GM12878 (cell line): ENCODE measurements around the gene INO80C. TPM values are rescaled to one million over a fixed set of nuclear protein-coding genes. Genes with fewer than 3 reads are reported as not detected.

ENCODE experiments used
- ATAC-seq: fragments of 200-7000 bp; cut with Tn5 transposase; 3 replicates; pipeline ENCODE4 v1.9.1; 2020; ENCODE audit warnings: mild to moderate bottlenecking, moderate library complexity
- BruUV-seq: library from RNA; stranded (reverse); fragments of 400-500 nt; replicated peaks from 2 replicates; lab custom pipeline; 2021; lab: Mats Ljungman, UMichigan
- CTCF ChIA-PET: fragments of 300-600 bp; sonication (Branson Sonifier 250); formaldehyde crosslinking; extraction: SDS; loops from one replicate; lab custom pipeline; 2021; ENCODE audit warnings: inconsistent platforms; lab: Yijun Ruan, JAX
- POLR2A ChIA-PET: fragments of 350-600 bp; formaldehyde crosslinking; extraction: SDS; loops from one replicate; lab custom pipeline; 2021; ENCODE audit warnings: inconsistent platforms; lab: Charles Lee
- RAD21 ChIA-PET: fragments of 300-600 bp; sonication (Branson Sonifier 250); formaldehyde crosslinking; loops from one replicate; lab custom pipeline; 2023; ENCODE audit warnings: antibody characterized with exemption; ENCODE audit not compliant: unreplicated experiment; lab: Charles Lee
- SMC1A ChIA-PET: fragments of 300-600 bp; sonication (Branson Sonifier 250); formaldehyde crosslinking; loops from one replicate; lab custom pipeline; 2023; ENCODE audit not compliant: unreplicated experiment, uncharacterized antibody; lab: Charles Lee
- DNase-seq: peaks from one replicate; pipeline ENCODE4 v3.0.0-alpha.2; 2011; ENCODE audit warnings: low read depth, low spot score
- FAIRE-seq: peaks from 3 replicates; lab custom pipeline; 2011; peaks lifted over from hg19 to GRCh38; lab: Jason Lieb, UNC
- H2AFZ ChIP-seq: 2 replicates; pipeline ENCODE4 v1.6.0; 2011; ENCODE audit warnings: low read depth, low read length, control low read depth; ENCODE audit not compliant: control insufficient read depth
- H3K27ac ChIP-seq: 2 replicates; pipeline ENCODE4 v1.5.1; 2011; ENCODE audit warnings: control low read depth; ENCODE audit not compliant: control insufficient read depth, insufficient read depth
- H3K27me3 ChIP-seq, 2 experiments: replicated peaks in 1 of 2; 2 replicates each; pipeline versions ENCODE4 v1.6.0 to v1.6.1; 2011; ENCODE audit warnings: low read length in 1 of 2; ENCODE audit not compliant: control insufficient read depth in 2 of 2, insufficient read depth in 2 of 2
- H3K36me3 ChIP-seq, 2 experiments: 2 replicates each; pipeline ENCODE4 v1.5.1; 2011; ENCODE audit warnings: low read length in 1 of 2; ENCODE audit not compliant: control insufficient read depth in 2 of 2, insufficient read depth in 2 of 2
- H3K4me1 ChIP-seq: 2 replicates; pipeline ENCODE4 v1.6.1; 2011; ENCODE audit warnings: mild to moderate bottlenecking, low read length, moderate library complexity, mixed read lengths; ENCODE audit not compliant: control insufficient read depth, insufficient read depth
- H3K4me2 ChIP-seq: 2 replicates; pipeline ENCODE4 v1.6.0; 2011; ENCODE audit warnings: control low read depth; ENCODE audit not compliant: control insufficient read depth, insufficient read depth
- H3K4me3 ChIP-seq: fragments of 200-600 bp; sonication (generic); 2 replicates; pipeline ENCODE4 v1.5.1; 2016
- H3K79me2 ChIP-seq: 2 replicates; pipeline ENCODE4 v1.6.0; 2011; ENCODE audit warnings: low read length; ENCODE audit not compliant: control insufficient read depth, insufficient read depth
- H3K9ac ChIP-seq: 2 replicates; pipeline ENCODE4 v1.8.0; 2011; ENCODE audit warnings: low read length, control low read depth, mixed read lengths; ENCODE audit not compliant: control insufficient read depth, insufficient read depth
- H3K9me3 ChIP-seq: replicated peaks from 3 replicates; pipeline ENCODE4 v1.5.1; 2011; ENCODE audit warnings: mild to moderate bottlenecking, low read length; ENCODE audit not compliant: control insufficient read depth, insufficient read depth
- H4K20me1 ChIP-seq: 2 replicates; pipeline ENCODE4 v1.6.0; 2011; ENCODE audit not compliant: control insufficient read depth, insufficient read depth
- CTCF ChIP-seq, 3 experiments: IDR thresholded peaks in 2 of 3; conservative IDR thresholded peaks in 1 of 3; 2 replicates each; pipeline ENCODE4 v1.5.1; 2011; ENCODE audit warnings: low read depth in 3 of 3, low read length in 3 of 3, mild to moderate bottlenecking in 3 of 3, control low read depth in 2 of 3, moderate library complexity in 2 of 3, inconsistent platforms in 1 of 3, mixed read lengths in 1 of 3; ENCODE audit not compliant: control insufficient read depth in 2 of 3, insufficient read depth in 1 of 3; ENCODE audit errors: extremely low read depth in 1 of 3
- MEF2A ChIP-seq: IDR thresholded peaks from 2 replicates; pipeline ENCODE4 v1.6.1; 2011; ENCODE audit warnings: low read depth, mild to moderate bottlenecking, low read length, moderate library complexity; ENCODE audit not compliant: insufficient read depth
- SMARCA5 ChIP-seq: fragments of 450-650 bp; IDR thresholded peaks from 2 replicates; pipeline ENCODE4 v1.6.1; 2017; ENCODE audit warnings: mild to moderate bottlenecking
- TAF1 ChIP-seq: IDR thresholded peaks from 2 replicates; pipeline ENCODE4 v1.6.1; 2011; ENCODE audit warnings: mild to moderate bottlenecking, low read depth, low read length, borderline replicate concordance
- WRNIP1 ChIP-seq: IDR thresholded peaks from 2 replicates; pipeline ENCODE4 v1.6.1; 2011; ENCODE audit warnings: low read depth, low read length, improper control_type of control experiment, borderline replicate concordance
- ZNF622 ChIP-seq: fragments of 450-650 bp; IDR thresholded peaks from 2 replicates; pipeline ENCODE4 v1.6.1; 2017; ENCODE audit warnings: mild to moderate bottlenecking, inconsistent platforms
- WGBS: methylation state at CpG from one replicate; pipeline ENCODE4 v1.1.6; 2016; ENCODE audit warnings: low lambda C conversion rate; ENCODE audit not compliant: insufficient replicate concordance, insufficient coverage; ENCODE audit errors: missing lambda C conversion rate; 5-methylcytosine and 5-hydroxymethylcytosine counted together
- in situ Hi-C: fragments of 300-500 bp; cut with MboI; formaldehyde crosslinking; loops from 9 replicates; pipeline ENCODE4 v1.14.3; 2018; ENCODE audit warnings: mixed read lengths
- intact Hi-C: fragments of 100-400 bp; cut with micrococcal nuclease; formaldehyde crosslinking; loops from one replicate; pipeline ENCODE4 v1.14.2; 2022; ENCODE audit not compliant: unreplicated experiment
- polyA plus RNA-seq, 11 experiments: library from polyadenylated mRNA; depleted of rRNA in 4 of 11; unstranded in 6 of 11; stranded (reverse) in 5 of 11; fragments of >200 nt; fragmentation: Nextera tagmentation in 4 of 11; fragmentation: Illumina TruSeq in 1 of 11; extraction: Ambion mirVana in 4 of 11; extraction: Trizol in 1 of 11; gene quantifications; 1 replicate in 1 of 11; 2 replicates in 10 of 11; pipeline versions ENCODE4 v1.2.1 to v1.2.3, GENCODE V29; 2011 to 2016; ENCODE audit warnings: inconsistent platforms in 2 of 11, missing spikeins in 2 of 11, low read depth in 1 of 11
- total RNA-seq, 4 experiments: library from RNA; depleted of rRNA in 3 of 4; stranded (reverse); fragments of >200 nt in 3 of 4; fragmentation: Illumina TruSeq in 1 of 4; extraction: Trizol in 1 of 4; gene quantifications; 2 replicates each; pipeline versions ENCODE4 v1.2.1 to v1.2.3, GENCODE V29; 2013 to 2021

The INO80C gene
- total and polyA plus RNA-seq, 10 of the 15 experiments (the other 5 are each of a cell fraction or from before 2014, with no cell fraction given): 9.9 to 43.2 (median 30.1) TPM

DNA sequence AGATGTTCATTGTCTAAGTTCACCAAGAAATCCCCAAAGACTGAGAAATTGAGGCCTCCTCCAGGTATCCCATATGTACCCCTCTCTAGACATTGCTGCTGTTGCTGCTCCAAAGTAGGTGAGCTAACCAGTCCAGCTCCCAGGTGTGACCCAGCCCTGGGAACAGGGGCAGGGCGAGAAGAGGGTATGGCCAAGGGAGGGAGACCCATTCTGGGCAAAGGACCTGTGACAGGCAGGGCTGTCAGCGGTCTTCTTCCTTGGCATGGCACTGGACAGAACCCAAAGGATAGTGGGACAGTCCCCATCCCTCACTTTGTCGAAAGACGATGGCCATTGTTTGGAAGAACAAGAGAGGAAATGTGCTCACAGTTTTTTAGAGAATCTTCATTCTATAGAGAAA is 7.2 kb upstream of the INO80C start:
- H3K36me3 ChIP-seq: no peaks in the 10 kb centered on the region
- ChIA-PET RAD21 (no interaction called here), SMC1A (interaction anchor here (3.1 kb wide), 1 partner anchor 11 kb away, joined by 10 read pairs; no protein-coding TSS in a partner anchor), CTCF (no interaction called here), POLR2A (no interaction called here)
- no peak for FAIRE-seq
- intact Hi-C loops: no loop called here
- H4K20me1 ChIP-seq: no peaks in the 10 kb centered on the region
- H2AFZ ChIP-seq: no peak overlapping the region
- H3K4me2 ChIP-seq: no peak overlapping the region
- TF ChIP-seq CTCF (IDR thresholded peaks at IDR 0.05 in 2 of 3, conservative IDR thresholded peaks at IDR 0.05 in 1 of 3; ENCODE audit: control insufficient read depth in 2 of 3, extremely low read depth in 1 of 3, insufficient read depth in 1 of 3, low read depth in 3 of 3, low read length in 3 of 3) (no peak), WRNIP1 (no peak), ZNF622 (no peak), SMARCA5 (no peak), TAF1 (no peak)
- no peak overlapping the region for H3K27ac ChIP-seq
- no peak overlapping the region for H3K9ac ChIP-seq
- no TSS peak for BruUV-seq
- no peaks in the 10 kb centered on the region for H3K79me2 ChIP-seq
- no peak for ATAC-seq
- no peak for DNase-seq
- H3K27me3 ChIP-seq: no peaks in the 10 kb centered on the region
- 49% methylated on average over 4 of the region's 4 CpGs for WGBS
- no peaks in the 10 kb centered on the region for H3K9me3 ChIP-seq
- H3K4me1 ChIP-seq: no peaks in the 10 kb centered on the region
- in situ Hi-C loops: loop anchor here (5.0 kb wide), 1 partner anchor 72 kb away; no protein-coding TSS in a partner anchor
- H3K4me3 ChIP-seq: no peak overlapping the region

DNA sequence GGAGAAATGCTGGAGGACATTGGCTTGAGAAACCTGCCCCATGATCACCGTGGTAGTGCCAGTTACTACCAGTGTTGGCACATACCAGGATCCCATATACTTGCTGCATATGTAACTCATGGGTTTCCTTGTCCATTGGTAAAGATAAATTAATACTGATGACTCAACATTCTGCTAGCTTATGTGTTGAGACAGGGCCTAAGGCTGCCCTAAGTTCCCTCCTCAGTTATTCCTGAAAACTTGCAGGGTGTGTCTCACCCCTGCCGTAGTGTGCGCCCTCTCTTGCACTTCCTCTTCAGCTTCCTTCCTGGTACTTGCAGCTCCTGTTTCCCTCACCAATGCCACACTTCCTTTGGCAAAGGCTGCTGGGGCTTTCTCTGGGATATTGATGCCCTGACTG is 4.3 kb upstream of the INO80C start:
- DNase-seq (no peak), ATAC-seq (no peak), FAIRE-seq (no peak)
- no peaks in the 10 kb centered on the region; the same call in 1 of the 2 replicates for H3K79me2 ChIP-seq
- no peaks in the 10 kb centered on the region for H3K4me1 ChIP-seq
- intact Hi-C loops: no loop called here
- no peaks in the 10 kb centered on the region for H3K36me3 ChIP-seq
- ChIA-PET SMC1A (interaction anchor here (0.9 to 3.1 kb wide), 6 partner anchors 8 to 446 kb away, joined by 3 to 10 read pairs (median 5); no protein-coding TSS in a partner anchor), CTCF (no interaction called here), POLR2A (interaction anchor here (0.9 kb wide), 1 partner anchor 10 kb away, joined by 4 read pairs; no protein-coding TSS in a partner anchor), RAD21 (interaction anchor here (0.9 to 1.8 kb wide), 3 partner anchors 9 to 93 kb away, joined by 3 to 7 read pairs (median 4); no protein-coding TSS in a partner anchor)
- no peaks in the 10 kb centered on the region for H3K27me3 ChIP-seq
- no TSS peak for BruUV-seq
- no peak overlapping the region for H3K9ac ChIP-seq
- no peak overlapping the region for H2AFZ ChIP-seq
- WGBS: 18% methylated on average over 3 of the region's 3 CpGs
- no peak overlapping the region for H3K4me3 ChIP-seq
- H3K4me2 ChIP-seq: no peak overlapping the region
- no peaks in the 10 kb centered on the region for H3K9me3 ChIP-seq
- in situ Hi-C loops: loop anchor here (5.0 kb wide), 1 partner anchor 75 kb away; no protein-coding TSS in a partner anchor
- no peaks in the 10 kb centered on the region for H4K20me1 ChIP-seq
- no peak for TF ChIP-seq MEF2A
- H3K27ac ChIP-seq: no peak overlapping the region
